Neural cell (in vitro differentiated cells): ENCODE data around the gene TMIGD3. TPM values are rescaled to one million over a fixed set of nuclear protein-coding genes. Genes with fewer than 3 reads are reported as not detected.

Source experiments
- H2AFZ ChIP-seq: fragments of 200-600, 300-800 bp; sonication (generic), shearing (Covaris generic); 2 replicates; pipeline ENCODE4 v1.6.0; 2014; ENCODE audit warnings: low read depth, mild to moderate bottlenecking, antibody characterized with exemption, low read length, moderate library complexity
- H3F3A ChIP-seq: fragments of 200-600 bp; shearing (Covaris generic); 2 replicates; pipeline ENCODE4 v1.6.1; 2016; ENCODE audit warnings: mild to moderate bottlenecking, moderate library complexity, mixed read lengths, antibody characterized with exemption, low read length; ENCODE audit not compliant: insufficient read depth, poor library complexity, severe bottlenecking
- H3K27ac ChIP-seq: fragments of 200-600, 300-800 bp; sonication (generic), shearing (Covaris generic); 2 replicates; pipeline ENCODE4 v1.5.1; 2014; ENCODE audit warnings: mild to moderate bottlenecking, low read length, moderate library complexity
- H3K27me3 ChIP-seq: fragments of 300-800, 200-600 bp; sonication (generic), shearing (Covaris generic); 2 replicates; pipeline ENCODE4 v1.6.0; 2014; ENCODE audit warnings: mild to moderate bottlenecking, low read depth, low read length, moderate library complexity; ENCODE audit not compliant: insufficient read depth
- H3K36me3 ChIP-seq: fragments of 300-800, 200-600 bp; sonication (generic), shearing (Covaris generic); 2 replicates; pipeline ENCODE4 v1.5.1; 2014; ENCODE audit warnings: mild to moderate bottlenecking, antibody characterized with exemption, low read length, moderate library complexity; ENCODE audit not compliant: insufficient read depth
- H3K4me2 ChIP-seq: fragments of 300-800, 200-600 bp; sonication (generic), shearing (Covaris generic); 2 replicates; pipeline ENCODE4 v1.6.0; 2014; ENCODE audit warnings: mild to moderate bottlenecking, low read length
- H3K4me3 ChIP-seq: fragments of 300-800, 200-600 bp; sonication (generic), shearing (Covaris generic); 2 replicates; pipeline ENCODE4 v1.5.1; 2014; ENCODE audit warnings: mild to moderate bottlenecking, low read length, moderate library complexity
- H3K79me2 ChIP-seq: fragments of 200-600 bp; shearing (Covaris generic); replicated peaks from 2 replicates; pipeline ENCODE4 v1.6.0; 2014; ENCODE audit warnings: mild to moderate bottlenecking, low read length, moderate library complexity; ENCODE audit not compliant: insufficient read depth
- H3K9ac ChIP-seq: fragments of 300-800, 200-600 bp; sonication (generic), shearing (Covaris generic); 2 replicates; pipeline ENCODE4 v1.6.1; 2016; ENCODE audit warnings: mild to moderate bottlenecking, low read length, mixed read lengths
- H3K9me2 ChIP-seq: fragments of 200-600 bp; shearing (Covaris generic); 2 replicates; pipeline ENCODE4 v1.6.1; 2016; ENCODE audit warnings: mild to moderate bottlenecking, low read length, mixed read lengths; ENCODE audit not compliant: insufficient read depth
- H3K9me3 ChIP-seq: fragments of 200-600, 300-800 bp; sonication (generic), shearing (Covaris generic); 2 replicates; pipeline ENCODE4 v1.6.1; 2016; ENCODE audit warnings: mild to moderate bottlenecking, mixed run types, low read length, moderate library complexity, mixed read lengths
- H4K20me1 ChIP-seq: fragments of 200-600 bp; shearing (Covaris generic); 2 replicates; pipeline ENCODE4 v1.6.1; 2016; ENCODE audit warnings: mild to moderate bottlenecking, mixed run types; ENCODE audit not compliant: insufficient read depth
- CTCF ChIP-seq: fragments of 450-650 bp; IDR thresholded peaks from 2 replicates; pipeline ENCODE4 v1.5.1; 2014; ENCODE audit warnings: antibody characterized with exemption, mild to moderate bottlenecking, moderate library complexity; ENCODE audit not compliant: poor library complexity, severe bottlenecking
- EP300 ChIP-seq: fragments of 450-650 bp; conservative IDR thresholded peaks from 2 replicates; pipeline ENCODE4 v1.6.1; 2014; ENCODE audit warnings: antibody characterized with exemption, mild to moderate bottlenecking, moderate library complexity; ENCODE audit not compliant: poor library complexity, severe bottlenecking
- EZH2 ChIP-seq: fragments of 200-600, 300-800 bp; shearing (Covaris generic), sonication (generic); IDR thresholded peaks from 2 replicates; pipeline ENCODE4 v1.6.1; 2014; ENCODE audit warnings: antibody characterized with exemption, low read length, borderline replicate concordance, mild to moderate bottlenecking; ENCODE audit not compliant: insufficient read depth, poor library complexity, severe bottlenecking
- MXI1 ChIP-seq: fragments of 450-650 bp; conservative IDR thresholded peaks from 2 replicates; pipeline ENCODE4 v1.6.1; 2014; ENCODE audit warnings: antibody characterized with exemption, mild to moderate bottlenecking; ENCODE audit not compliant: poor library complexity, severe bottlenecking
- POLR2AphosphoS5 ChIP-seq: IDR thresholded peaks from 2 replicates; pipeline ENCODE4 v1.6.1; 2012
- RAD21 ChIP-seq: fragments of 450-650 bp; conservative IDR thresholded peaks from 2 replicates; pipeline ENCODE4 v1.6.1; 2014; ENCODE audit warnings: antibody characterized with exemption, mild to moderate bottlenecking, moderate library complexity
- REST ChIP-seq: IDR thresholded peaks from 2 replicates; pipeline ENCODE4 v1.6.1; 2012; ENCODE audit warnings: borderline replicate concordance
- SMC3 ChIP-seq: fragments of 450-650 bp; conservative IDR thresholded peaks from 2 replicates; pipeline ENCODE4 v1.6.1; 2014; ENCODE audit warnings: antibody characterized with exemption, mild to moderate bottlenecking, moderate library complexity; ENCODE audit not compliant: poor library complexity
- TAF1 ChIP-seq: IDR thresholded peaks from 2 replicates; pipeline ENCODE4 v1.6.1; 2012; ENCODE audit warnings: low read depth
- polyA plus RNA-seq: library from polyadenylated mRNA; depleted of rRNA; stranded (reverse); fragments of >200 nt; gene quantifications from 2 replicates; pipeline ENCODE4 v1.2.3, GENCODE V29; 2014

Gene TMIGD3
- polyA plus RNA-seq, 1 donor from 2014 or later = not detected

GRCh38 chr1:111486431-111486830 is 17.0 kb downstream of the TMIGD3 start:
- Histone ChIP-seq H3K36me3 (no peaks in the 10 kb centered on the region), H4K20me1 (no peaks in the 10 kb centered on the region), H3K27me3 (no peaks in the 10 kb centered on the region), H3K4me3 (no peak overlapping the region), H3K4me2 (no peak overlapping the region), H3K79me2 (no peaks in the 10 kb centered on the region), H2AFZ (no peak overlapping the region), H3K9ac (no peak overlapping the region), H3F3A (no peaks in the 10 kb centered on the region), H3K9me2 (no peaks in the 10 kb centered on the region), H3K9me3 (no peaks in the 10 kb centered on the region), H3K27ac (no peak overlapping the region)
- no peak for TF ChIP-seq SMC3
- TF ChIP-seq EP300 = no peak
- no peak for TF ChIP-seq TAF1
- no peak for TF ChIP-seq RAD21
- TF ChIP-seq REST = no peak
- no peak for TF ChIP-seq MXI1
- TF ChIP-seq POLR2AphosphoS5 = no peak
- no peak for TF ChIP-seq EZH2
- no peak for TF ChIP-seq CTCF

GRCh38 chr1:111484391-111485026 is 18.9 kb downstream of the TMIGD3 start:
- H3K4me3 ChIP-seq = no peak overlapping the region
- no peak for TF ChIP-seq POLR2AphosphoS5
- no peak for TF ChIP-seq MXI1
- no peak for TF ChIP-seq CTCF
- no peak for TF ChIP-seq REST
- TF ChIP-seq EZH2 = no peak
- TF ChIP-seq EP300 = no peak
- no peak for TF ChIP-seq RAD21
- no peak for TF ChIP-seq SMC3
- TF ChIP-seq TAF1 = no peak

More at GRCh38 chr1:111484391-111485026, 18.9 kb downstream of the TMIGD3 start:
- Histone ChIP-seq H2AFZ (no peak overlapping the region), H3K36me3 (no peaks in the 10 kb centered on the region), H3K4me2 (no peak overlapping the region), H3F3A (no peaks in the 10 kb centered on the region), H3K9me2 (no peaks in the 10 kb centered on the region), H3K27ac (no peak overlapping the region), H3K79me2 (no peaks in the 10 kb centered on the region), H3K9ac (no peak overlapping the region), H3K27me3 (no peaks in the 10 kb centered on the region), H3K9me3 (no peaks in the 10 kb centered on the region), H4K20me1 (no peaks in the 10 kb centered on the region)
